Caco-2 (cell line): Measurements from ENCODE around the gene ISG20L2. TPM values are rescaled to one million over a fixed set of nuclear protein-coding genes. Genes with fewer than 3 reads are reported as not detected.
"Not testable (repeated sequence)": the region's sequence is repeated elsewhere in the genome, so short reads cannot be mapped to it uniquely, and the experiment has no call there.

Experiments used
- BruUV-seq: library from RNA; stranded (reverse); fragments of 400-500 nt; replicated peaks from 2 replicates; lab custom pipeline; 2021; lab: Mats Ljungman, UMichigan
- CTCF ChIA-PET: fragments of 300-600 bp; sonication (Branson Sonifier 250); formaldehyde crosslinking; loops from one replicate; lab custom pipeline; 2022; ENCODE audit warnings: antibody characterized with exemption; lab: Charles Lee
- POLR2A ChIA-PET: fragments of 300-600 bp; sonication (Branson Sonifier 250); formaldehyde crosslinking; loops from one replicate; lab custom pipeline; 2022; ENCODE audit warnings: antibody characterized with exemption; lab: Charles Lee
- DNase-seq, 2 experiments: peaks; one replicate each; pipeline versions ENCODE4 v3.0.0 to v3.0.0-alpha.2; 2020 to 2022
- H3K27me3 ChIP-seq: replicated peaks from 2 replicates; pipeline ENCODE4 v1.6.0; 2011; ENCODE audit warnings: low read length; ENCODE audit not compliant: control insufficient read depth, insufficient read depth
- H3K36me3 ChIP-seq: 2 replicates; pipeline ENCODE4 v1.5.1; 2011; ENCODE audit warnings: low read length; ENCODE audit not compliant: control insufficient read depth, insufficient read depth
- H3K4me1 ChIP-seq: fragments of 250-450 bp; sonication (Bioruptor Pico); 2 replicates; pipeline ENCODE4 v1.5.1; 2020; ENCODE audit warnings: mild to moderate bottlenecking
- H3K4me3 ChIP-seq: 2 replicates; pipeline ENCODE4 v1.5.1; 2011; ENCODE audit warnings: low read depth, mild to moderate bottlenecking, control low read depth, low read length
- H3K9me3 ChIP-seq: fragments of 250-450 bp; sonication (Bioruptor Pico); 2 replicates; pipeline ENCODE4 v1.5.1; 2020; ENCODE audit warnings: mild to moderate bottlenecking, moderate library complexity
- H3K27ac Mint-ChIP-seq: one replicate; pipeline ENCODE4 v1.8.0; 2022; ENCODE audit warnings: mixed read lengths; ENCODE audit not compliant: unreplicated experiment
- H3K27me3 Mint-ChIP-seq: one replicate; pipeline ENCODE4 v1.8.0; 2022; ENCODE audit warnings: mixed read lengths; ENCODE audit not compliant: insufficient read depth, unreplicated experiment
- H3K36me3 Mint-ChIP-seq: one replicate; pipeline ENCODE4 v1.8.0; 2022; ENCODE audit warnings: mild to moderate bottlenecking, mixed read lengths; ENCODE audit not compliant: insufficient read depth, unreplicated experiment
- H3K4me1 Mint-ChIP-seq: one replicate; pipeline ENCODE4 v1.8.0; 2022; ENCODE audit warnings: low read depth, mixed read lengths; ENCODE audit not compliant: unreplicated experiment
- H3K4me3 Mint-ChIP-seq: one replicate; pipeline ENCODE4 v1.8.0; 2022; ENCODE audit warnings: mild to moderate bottlenecking, moderate library complexity, mixed read lengths; ENCODE audit not compliant: unreplicated experiment
- H3K9me3 Mint-ChIP-seq: one replicate; pipeline ENCODE4 v1.8.0; 2022; ENCODE audit warnings: mixed read lengths; ENCODE audit not compliant: unreplicated experiment
- intact Hi-C: fragments of 100-400 bp; cut with micrococcal nuclease; formaldehyde crosslinking; loops from one replicate; pipeline ENCODE4 v1.10.0; 2022; ENCODE audit not compliant: unreplicated experiment
- total RNA-seq: library from RNA; stranded (reverse); gene quantifications from 2 replicates; pipeline ENCODE4 v1.2.3, GENCODE V29; 2022
- TF ChIP-seq, protein P1 (sequence below), 2 experiments: fragments of 200-600 bp in 1 of 2; IDR thresholded peaks; 1 replicate in 1 of 2; 2 replicates in 1 of 2; pipeline versions ENCODE4 v1.5.1 to v1.8.0; 2011 to 2022; ENCODE audit warnings: antibody characterized with exemption in 1 of 2, control low read depth in 1 of 2, inconsistent platforms in 1 of 2, low read depth in 1 of 2, low read length in 1 of 2, mild to moderate bottlenecking in 1 of 2, moderate library complexity in 1 of 2; ENCODE audit not compliant: insufficient read depth in 1 of 2, severe bottlenecking in 1 of 2, unreplicated experiment in 1 of 2

The ISG20L2 gene
- total RNA-seq, 1 experiment from 2014 or later: 42.3 TPM

DNA sequence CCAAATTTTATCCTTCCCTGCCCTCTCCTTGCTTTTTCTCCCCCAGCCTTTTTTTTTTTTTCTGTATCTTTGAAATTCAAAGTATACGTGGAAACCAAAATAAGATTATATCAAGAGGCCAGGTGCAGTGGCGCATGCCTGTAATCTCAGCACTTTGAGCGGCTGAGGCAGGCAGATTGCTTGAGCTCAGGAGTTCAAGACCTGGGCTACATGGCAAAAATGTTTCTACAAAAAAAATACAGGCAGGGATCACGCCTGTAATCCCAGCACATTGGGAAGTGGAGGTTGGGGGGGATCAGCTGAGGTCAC, 32.2 kb upstream of the ISG20L2 start:
- DNase-seq: no peak
- Histone ChIP-seq H3K36me3 (no peaks in the 10 kb centered on the region), H3K9me3 (no peaks in the 10 kb centered on the region), H3K4me1 (no peaks in the 10 kb centered on the region), H3K27me3 (no peaks in the 10 kb centered on the region), H3K4me3 (no peak overlapping the region)
- Mint-ChIP-seq H3K27me3 (no peaks in the 10 kb centered on the region), H3K36me3 (peaks cover 7% of the 10 kb centered on the region), H3K9me3 (no peaks in the 10 kb centered on the region), H3K27ac (no peak overlapping the region), H3K4me1 (no peaks in the 10 kb centered on the region), H3K4me3 (no peak overlapping the region)
- ChIA-PET POLR2A (no interaction called here), CTCF (interaction anchor here (0.6 to 0.7 kb wide), 4 partner anchors 7 to 117 kb away, joined by 3 to 4 read pairs (median 4); no protein-coding TSS in a partner anchor)
- BruUV-seq: no TSS peak
- intact Hi-C loops: no loop called here
- TF ChIP-seq, protein P1, sequence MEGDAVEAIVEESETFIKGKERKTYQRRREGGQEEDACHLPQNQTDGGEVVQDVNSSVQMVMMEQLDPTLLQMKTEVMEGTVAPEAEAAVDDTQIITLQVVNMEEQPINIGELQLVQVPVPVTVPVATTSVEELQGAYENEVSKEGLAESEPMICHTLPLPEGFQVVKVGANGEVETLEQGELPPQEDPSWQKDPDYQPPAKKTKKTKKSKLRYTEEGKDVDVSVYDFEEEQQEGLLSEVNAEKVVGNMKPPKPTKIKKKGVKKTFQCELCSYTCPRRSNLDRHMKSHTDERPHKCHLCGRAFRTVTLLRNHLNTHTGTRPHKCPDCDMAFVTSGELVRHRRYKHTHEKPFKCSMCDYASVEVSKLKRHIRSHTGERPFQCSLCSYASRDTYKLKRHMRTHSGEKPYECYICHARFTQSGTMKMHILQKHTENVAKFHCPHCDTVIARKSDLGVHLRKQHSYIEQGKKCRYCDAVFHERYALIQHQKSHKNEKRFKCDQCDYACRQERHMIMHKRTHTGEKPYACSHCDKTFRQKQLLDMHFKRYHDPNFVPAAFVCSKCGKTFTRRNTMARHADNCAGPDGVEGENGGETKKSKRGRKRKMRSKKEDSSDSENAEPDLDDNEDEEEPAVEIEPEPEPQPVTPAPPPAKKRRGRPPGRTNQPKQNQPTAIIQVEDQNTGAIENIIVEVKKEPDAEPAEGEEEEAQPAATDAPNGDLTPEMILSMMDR (IDR thresholded peaks at IDR 0.05; ENCODE audit: insufficient read depth in 1 of 2, low read depth in 1 of 2, low read length in 1 of 2, severe bottlenecking in 1 of 2, unreplicated experiment in 1 of 2): no peak

DNA sequence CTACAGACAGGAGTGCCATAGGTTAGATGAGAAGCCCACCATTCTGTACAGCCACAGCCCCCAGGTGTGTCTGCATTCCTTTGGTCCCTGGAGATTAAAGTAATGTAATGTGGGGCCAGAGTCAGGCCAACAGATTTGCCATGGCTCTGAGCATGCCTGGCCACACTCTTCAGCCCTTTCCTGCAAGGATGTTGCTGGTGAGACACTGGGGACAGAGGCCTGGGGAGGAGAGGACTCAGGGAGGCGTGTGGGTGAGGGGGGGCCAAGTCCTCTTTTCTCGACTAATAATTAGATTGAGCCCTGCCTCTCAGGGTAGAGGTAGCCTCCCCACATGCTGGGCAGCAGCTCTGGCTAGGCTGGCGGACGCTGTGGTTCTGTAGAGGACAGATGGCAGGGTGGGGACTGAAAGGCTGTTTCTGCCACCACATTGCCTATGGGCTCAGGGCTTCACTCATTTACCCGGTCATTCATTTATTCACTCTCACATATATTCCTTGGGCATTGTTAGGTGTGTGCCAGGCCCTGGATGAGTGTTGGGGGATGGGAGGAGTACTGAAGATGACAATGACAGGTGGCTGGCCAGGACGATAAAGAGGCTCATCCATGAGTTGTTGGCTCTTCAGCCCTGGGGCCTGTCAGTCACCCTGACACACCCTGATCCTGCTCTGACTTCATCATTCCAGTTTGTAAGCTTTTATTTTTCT, 31.7 kb upstream of the ISG20L2 start:
- ChIA-PET CTCF (interaction anchor here (0.6 to 0.7 kb wide), 3 partner anchors 25 to 117 kb away, joined by 3 to 4 read pairs (median 4); no protein-coding TSS in a partner anchor), POLR2A (no interaction called here)
- H3K27me3 ChIP-seq: no peaks in the 10 kb centered on the region
- Mint-ChIP-seq H3K4me3 (no peak overlapping the region), H3K36me3 (peaks cover 7% of the 10 kb centered on the region), H3K9me3 (no peaks in the 10 kb centered on the region), H3K27me3 (no peaks in the 10 kb centered on the region), H3K4me1 (no peaks in the 10 kb centered on the region), H3K27ac (no peak overlapping the region)
- no peaks in the 10 kb centered on the region for H3K9me3 ChIP-seq
- intact Hi-C loops: no loop called here
- no peaks in the 10 kb centered on the region for H3K4me1 ChIP-seq
- DNase-seq: no peak
- no peak overlapping the region for H3K4me3 ChIP-seq
- no peaks in the 10 kb centered on the region for H3K36me3 ChIP-seq
- TF ChIP-seq, protein P1 (IDR thresholded peaks at IDR 0.05; ENCODE audit: insufficient read depth in 1 of 2, low read depth in 1 of 2, low read length in 1 of 2, severe bottlenecking in 1 of 2, unreplicated experiment in 1 of 2): no peak
- BruUV-seq: no TSS peak

DNA sequence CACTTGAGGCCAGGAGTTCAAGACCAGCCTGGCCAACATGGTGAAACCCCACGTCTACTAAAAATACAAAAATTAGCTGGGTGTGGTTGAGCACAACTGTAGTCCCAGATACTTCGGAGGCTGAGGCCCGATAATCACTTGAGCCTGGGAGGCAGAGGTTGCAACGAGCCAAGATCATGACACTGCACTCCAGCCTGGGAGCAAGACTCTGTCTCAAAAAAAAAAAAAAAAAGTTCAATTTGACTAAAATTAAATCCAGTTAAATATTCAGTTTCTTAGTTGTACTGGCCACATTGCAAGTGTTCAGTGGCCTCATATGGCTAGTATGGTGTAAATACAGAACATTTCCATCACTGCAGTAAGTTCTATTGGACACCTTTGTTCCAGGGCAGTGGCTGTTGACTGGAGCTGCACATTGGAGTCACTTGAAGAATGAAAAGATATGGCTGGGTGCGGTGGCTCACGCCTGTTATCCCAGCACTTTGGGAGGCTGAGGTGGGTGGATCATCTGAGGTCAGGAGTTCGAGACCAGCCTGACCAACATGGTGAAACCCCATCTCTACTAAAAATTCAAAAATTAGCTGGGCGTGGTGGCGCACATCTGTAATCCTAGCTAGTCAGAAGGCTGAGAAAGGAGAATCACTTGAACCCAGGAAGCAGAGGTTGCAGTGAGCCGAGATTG, 29.1 kb upstream of the ISG20L2 start:
- CTCF ChIA-PET, H3K4me1 ChIP-seq, H3K27me3 ChIP-seq, H3K4me3 Mint-ChIP-seq, H3K9me3 ChIP-seq, H3K36me3 Mint-ChIP-seq, H3K9me3 Mint-ChIP-seq, intact Hi-C loops, H3K27ac Mint-ChIP-seq, H3K36me3 ChIP-seq, BruUV-seq, H3K27me3 Mint-ChIP-seq, H3K4me3 ChIP-seq, DNase-seq, H3K4me1 Mint-ChIP-seq: not testable (repeated sequence)
- POLR2A ChIA-PET: interaction anchor here (0.5 to 1.0 kb wide), 2 partner anchors 30 to 81 kb away, joined by 3 read pairs; partner anchors contain the start of genes ISG20L2, METTL25B and NES
